ENCODE results near the gene YIPF4. TPM values are rescaled to one million over a fixed set of nuclear protein-coding genes. Genes with fewer than 3 reads are reported as not detected.

YIPF4 gene
- total RNA-seq (2022): 50.5 and 57.0 TPM in 2 replicates
- Bru-seq, nascent RNA: percentile 83 among the genes with signal in this experiment
- percentile 87 among the genes with signal in this experiment for BruChase-seq, experiment 1, labeled RNA remaining after a 6-hour chase
- BruChase-seq, experiment 2, labeled RNA remaining after a 2-hour chase: percentile 85 among the genes with signal in this experiment
- long read RNA-seq, full-length matches to known transcripts: 100 of 116 reads
- long read RNA-seq, partial matches to known transcripts: 5 of 116 reads
- long read RNA-seq, other reads (novel, unspliced or antisense): 11 of 116 reads

- BruUV-seq (replicated peaks): no TSS peak
- intact Hi-C loops (cut with micrococcal nuclease; ENCODE audit: unreplicated experiment): no loop called here
These were observed at the start of gene YIPF4 for GRCh38 chr2:32277674-32278477. TSS of gene YIPF4 (plus strand) at chr2:32277904. CDS start at chr2:32278156, 252 bp downstream.

GRCh38 chr2:32228181-32228580 lies 49.5 kb upstream of the YIPF4 start:
- DNase-seq: no peak
- H3K27ac Mint-ChIP-seq (ENCODE audit: unreplicated experiment): no peak overlapping the region
- no peak overlapping the region for H3K4me3 Mint-ChIP-seq (ENCODE audit: low read depth, unreplicated experiment)
- no TSS peak for BruUV-seq (replicated peaks)
- peaks cover 10% of the 10 kb centered on the region for H3K4me1 Mint-ChIP-seq (ENCODE audit: low read depth, unreplicated experiment)
- H3K27me3 Mint-ChIP-seq (ENCODE audit: unreplicated experiment): no peaks in the 10 kb centered on the region
- CTCF ChIA-PET: no interaction called here
- no peak for TF ChIP-seq CTCF (IDR thresholded peaks at IDR 0.05; ENCODE audit: unreplicated experiment)
- intact Hi-C loops (cut with micrococcal nuclease; ENCODE audit: unreplicated experiment): no loop called here
- peaks cover 10% of the 10 kb centered on the region for H3K36me3 Mint-ChIP-seq (ENCODE audit: insufficient read depth, unreplicated experiment)
- H3K9me3 Mint-ChIP-seq (ENCODE audit: low read depth, unreplicated experiment): no peaks in the 10 kb centered on the region

More at GRCh38 chr2:32277674-32278477, at the start of gene YIPF4:
- CTCF ChIA-PET: no interaction called here
- peaks cover 8% of the 10 kb centered on the region for H3K4me1 Mint-ChIP-seq (ENCODE audit: low read depth, unreplicated experiment)
- no peaks in the 10 kb centered on the region for H3K9me3 Mint-ChIP-seq (ENCODE audit: low read depth, unreplicated experiment)
- H3K36me3 Mint-ChIP-seq (ENCODE audit: insufficient read depth, unreplicated experiment): peaks cover 29% of the 10 kb centered on the region
- no peak for TF ChIP-seq CTCF (IDR thresholded peaks at IDR 0.05; ENCODE audit: unreplicated experiment)
- peak; percentile 86 for DNase-seq
- H3K27ac Mint-ChIP-seq (ENCODE audit: unreplicated experiment): peak within 1 kb of the TSS; percentile 92
- peak within 1 kb of the TSS; percentile 87 for H3K4me3 Mint-ChIP-seq (ENCODE audit: low read depth, unreplicated experiment)
- H3K27me3 Mint-ChIP-seq (ENCODE audit: unreplicated experiment): no peaks in the 10 kb centered on the region

GRCh38 chr2:32229635-32230034 lies 48.1 kb upstream of the YIPF4 start:
- Mint-ChIP-seq H3K27me3 (ENCODE audit: unreplicated experiment) (no peaks in the 10 kb centered on the region), H3K4me3 (ENCODE audit: low read depth, unreplicated experiment) (no peak overlapping the region), H3K4me1 (ENCODE audit: low read depth, unreplicated experiment) (peaks cover 10% of the 10 kb centered on the region), H3K36me3 (ENCODE audit: insufficient read depth, unreplicated experiment) (peaks cover 10% of the 10 kb centered on the region), H3K27ac (ENCODE audit: unreplicated experiment) (no peak overlapping the region), H3K9me3 (ENCODE audit: low read depth, unreplicated experiment) (no peaks in the 10 kb centered on the region)
- intact Hi-C loops (cut with micrococcal nuclease; ENCODE audit: unreplicated experiment): no loop called here
- BruUV-seq (replicated peaks): no TSS peak
- no peak for DNase-seq
- CTCF ChIA-PET: no interaction called here
- TF ChIP-seq CTCF (IDR thresholded peaks at IDR 0.05; ENCODE audit: unreplicated experiment): no peak

- Mint-ChIP-seq H3K27ac (ENCODE audit: unreplicated experiment) (peak overlapping the region; percentile 9), H3K36me3 (ENCODE audit: insufficient read depth, unreplicated experiment) (peaks cover 14% of the 10 kb centered on the region), H3K4me1 (ENCODE audit: low read depth, unreplicated experiment) (peaks cover 10% of the 10 kb centered on the region), H3K27me3 (ENCODE audit: unreplicated experiment) (no peaks in the 10 kb centered on the region), H3K4me3 (ENCODE audit: low read depth, unreplicated experiment) (no peak overlapping the region), H3K9me3 (ENCODE audit: low read depth, unreplicated experiment) (no peaks in the 10 kb centered on the region)
- BruUV-seq (replicated peaks): no TSS peak
- no peak for DNase-seq
- intact Hi-C loops (cut with micrococcal nuclease; ENCODE audit: unreplicated experiment): no loop called here
- no peak for TF ChIP-seq CTCF (IDR thresholded peaks at IDR 0.05; ENCODE audit: unreplicated experiment)
- CTCF ChIA-PET: interaction anchor here (0.6 to 0.7 kb wide), 2 partner anchors 19 to 279 kb away, joined by 3 read pairs; no protein-coding TSS in a partner anchor
These were observed 45.7 kb upstream of the YIPF4 start for GRCh38 chr2:32231959-32232358.

All from Calu3 (cell line).